KMS-11 (cell line): ENCODE data around the gene NRXN3.

Experiments used
- H2AFZ ChIP-seq: fragments of 200-600 bp; sonication (generic); 2 replicates; pipeline ENCODE4 v1.6.1; 2016; ENCODE audit warnings: antibody characterized with exemption, mixed run types, low read depth
- H3K27ac ChIP-seq: fragments of 200-600 bp; sonication (generic); 2 replicates; pipeline ENCODE4 v1.6.1; 2016; ENCODE audit warnings: mild to moderate bottlenecking, mixed run types
- H3K27me3 ChIP-seq: fragments of 200-600 bp; sonication (generic); 2 replicates; pipeline ENCODE4 v1.6.1; 2017; ENCODE audit warnings: mild to moderate bottlenecking, low read depth, mixed run types, moderate library complexity; ENCODE audit not compliant: insufficient read depth
- H3K36me3 ChIP-seq: fragments of 200-600 bp; sonication (generic); 2 replicates; pipeline ENCODE4 v1.6.1; 2017; ENCODE audit warnings: mild to moderate bottlenecking, mixed run types; ENCODE audit not compliant: insufficient read depth
- H3K4me1 ChIP-seq: fragments of 200-600 bp; sonication (generic); 2 replicates; pipeline ENCODE4 v1.6.1; 2016; ENCODE audit warnings: mild to moderate bottlenecking, low read depth, mixed run types; ENCODE audit not compliant: poor library complexity, severe bottlenecking
- H3K4me2 ChIP-seq: fragments of 200-600 bp; sonication (generic); 2 replicates; pipeline ENCODE4 v1.7.0; 2016; ENCODE audit warnings: mild to moderate bottlenecking, mixed run types
- H3K4me3 ChIP-seq: fragments of 200-600 bp; sonication (generic); IDR thresholded peaks from 2 replicates; pipeline ENCODE4 v1.6.1; 2017; ENCODE audit warnings: low read depth, low read length, mixed read lengths; ENCODE audit not compliant: insufficient read depth
- H3K79me2 ChIP-seq: fragments of 200-600 bp; sonication (generic); 2 replicates; pipeline ENCODE4 v1.6.1; 2016; ENCODE audit warnings: low read depth, mixed run types; ENCODE audit not compliant: insufficient read depth
- H3K9ac ChIP-seq: fragments of 200-600 bp; sonication (generic); 2 replicates; pipeline ENCODE4 v1.6.1; 2016; ENCODE audit warnings: mild to moderate bottlenecking, mixed run types
- H4K20me1 ChIP-seq: fragments of 200-600 bp; sonication (generic); 2 replicates; pipeline ENCODE4 v1.6.1; 2016; ENCODE audit warnings: mild to moderate bottlenecking, mixed run types; ENCODE audit not compliant: insufficient read depth
- CTCF ChIP-seq: fragments of 200-600 bp; sonication (generic); conservative IDR thresholded peaks from 2 replicates; pipeline ENCODE4 v1.6.1; 2017; ENCODE audit warnings: low read depth, mild to moderate bottlenecking, antibody characterized with exemption, low read length, moderate library complexity, mixed read lengths

Gene NRXN3

GRCh38 chr14:79375356-79375755 lies 1205.2 kb downstream of the NRXN3 start:
- Histone ChIP-seq H3K4me1 (no peaks in the 10 kb centered on the region), H3K79me2 (no peaks in the 10 kb centered on the region), H3K36me3 (no peaks in the 10 kb centered on the region), H3K27ac (no peak overlapping the region), H3K4me3 (no peak overlapping the region), H3K27me3 (no peaks in the 10 kb centered on the region), H4K20me1 (no peaks in the 10 kb centered on the region), H3K9ac (no peak overlapping the region), H2AFZ (no peak overlapping the region), H3K4me2 (no peak overlapping the region)
- TF ChIP-seq CTCF = no peak

GRCh38 chr14:79376557-79376956 lies 1206.4 kb downstream of the NRXN3 start:
- H3K79me2 ChIP-seq = no peaks in the 10 kb centered on the region
- H3K4me1 ChIP-seq = no peaks in the 10 kb centered on the region
- no peak overlapping the region for H3K4me2 ChIP-seq
- H3K27ac ChIP-seq = no peak overlapping the region
- H3K4me3 ChIP-seq = no peak overlapping the region
- H2AFZ ChIP-seq = no peak overlapping the region
- H4K20me1 ChIP-seq = no peaks in the 10 kb centered on the region
- TF ChIP-seq CTCF = no peak
- H3K36me3 ChIP-seq = no peaks in the 10 kb centered on the region
- no peak overlapping the region for H3K9ac ChIP-seq
- no peaks in the 10 kb centered on the region for H3K27me3 ChIP-seq

- Histone ChIP-seq H3K27me3 (no peaks in the 10 kb centered on the region), H3K79me2 (no peaks in the 10 kb centered on the region), H3K9ac (no peak overlapping the region), H3K4me3 (no peak overlapping the region), H3K36me3 (no peaks in the 10 kb centered on the region), H2AFZ (no peak overlapping the region), H3K4me2 (no peak overlapping the region), H3K27ac (no peak overlapping the region), H3K4me1 (no peaks in the 10 kb centered on the region), H4K20me1 (no peaks in the 10 kb centered on the region)
- TF ChIP-seq CTCF = no peak
Observed at GRCh38 chr14:79378020-79378419, 1207.8 kb downstream of the NRXN3 start.

GRCh38 chr14:79379266-79379665 lies 1209.1 kb downstream of the NRXN3 start:
- H3K27me3 ChIP-seq = no peaks in the 10 kb centered on the region
- no peak overlapping the region for H3K9ac ChIP-seq
- no peaks in the 10 kb centered on the region for H3K36me3 ChIP-seq
- no peaks in the 10 kb centered on the region for H3K4me1 ChIP-seq
- H3K79me2 ChIP-seq = no peaks in the 10 kb centered on the region
- H3K27ac ChIP-seq = no peak overlapping the region
- no peak for TF ChIP-seq CTCF
- no peak overlapping the region for H3K4me3 ChIP-seq
- no peak overlapping the region for H2AFZ ChIP-seq
- H3K4me2 ChIP-seq = no peak overlapping the region
- no peaks in the 10 kb centered on the region for H4K20me1 ChIP-seq

- no peak overlapping the region for H3K27ac ChIP-seq
- H3K4me2 ChIP-seq = no peak overlapping the region
- no peak overlapping the region for H3K4me3 ChIP-seq
- no peaks in the 10 kb centered on the region for H3K36me3 ChIP-seq
- H3K79me2 ChIP-seq = no peaks in the 10 kb centered on the region
- no peaks in the 10 kb centered on the region for H4K20me1 ChIP-seq
- H3K9ac ChIP-seq = no peak overlapping the region
- H3K27me3 ChIP-seq = no peaks in the 10 kb centered on the region
- H2AFZ ChIP-seq = no peak overlapping the region
- no peak for TF ChIP-seq CTCF
- no peaks in the 10 kb centered on the region for H3K4me1 ChIP-seq
Observed at GRCh38 chr14:79383031-79383430, 1212.9 kb downstream of the NRXN3 start.
